ENCODE data around the gene ARL15. TPM values are rescaled to one million over a fixed set of nuclear protein-coding genes. Genes with fewer than 3 reads are reported as not detected.

The ARL15 gene
- total RNA-seq, 1 experiment from 2014 or later = 13.0 TPM

GRCh38 chr5:54305737-54306136 is 4.6 kb downstream of the ARL15 start:
- no peak for DNase-seq
- Histone ChIP-seq H4K20me1 (ENCODE audit: control insufficient read depth, insufficient read depth, insufficient read length) (no peaks in the 10 kb centered on the region), H3K56ac (ENCODE audit: insufficient read length, low read depth, low read length) (no peak overlapping the region), H3K4ac (ENCODE audit: low read depth, low read length) (no peak overlapping the region), H2AK5ac (ENCODE audit: insufficient read length, low read length) (no peak overlapping the region), H3T11ph (ENCODE audit: low read length) (no peak overlapping the region), H3K4me2 (ENCODE audit: insufficient read depth, insufficient read length, low read length) (no peak overlapping the region), H4K91ac (ENCODE audit: insufficient read length, low read depth, low read length) (no peak overlapping the region), H2BK15ac (ENCODE audit: low read depth, low read length) (no peak overlapping the region), H4K5ac (ENCODE audit: insufficient read length, low read depth, low read length) (no peak overlapping the region), H3K79me2 (ENCODE audit: insufficient read depth, low read length) (peaks cover 3% of the 10 kb centered on the region; the same call in 1 of the 2 replicates), H3K9ac (ENCODE audit: extremely low read depth, insufficient read length, low read length) (no peak overlapping the region), H3K79me1 (ENCODE audit: insufficient read depth, low read depth, low read length, poor library complexity, severe bottlenecking) (no peaks in the 10 kb centered on the region), H3K9me3 (ENCODE audit: control insufficient read depth, low read depth, low read length) (no peaks in the 10 kb centered on the region), H3K27ac (ENCODE audit: insufficient read length, low read depth, low read length) (no peak overlapping the region), H4K8ac (replicated peaks; ENCODE audit: insufficient read length, low read depth, low read length) (no peak overlapping the region), H3K23me2 (ENCODE audit: insufficient read length, low read depth, low read length, poor library complexity, severe bottlenecking) (peaks cover 8% of the 10 kb centered on the region), H3K18ac (ENCODE audit: insufficient read length, low read depth, low read length) (no peak overlapping the region), H2BK12ac (ENCODE audit: insufficient read length, low read depth, low read length) (no peak overlapping the region), H2AFZ (ENCODE audit: low read length) (no peak overlapping the region), H3K4me1 (ENCODE audit: insufficient read depth, low read length) (no peaks in the 10 kb centered on the region), H2BK20ac (ENCODE audit: low read depth, low read length, poor library complexity, severe bottlenecking) (no peak overlapping the region), H2BK5ac (ENCODE audit: insufficient read length, low read length) (no peak overlapping the region), H3K27me3 (ENCODE audit: insufficient read depth, low read length) (no peaks in the 10 kb centered on the region), H3K23ac (ENCODE audit: insufficient read length, low read depth, low read length) (no peak overlapping the region), H3K14ac (ENCODE audit: insufficient read depth, low read length) (no peak overlapping the region), H2BK120ac (ENCODE audit: low read depth, low read length, poor library complexity, severe bottlenecking) (no peak overlapping the region)
- Mint-ChIP-seq H3K9me3 (no peaks in the 10 kb centered on the region; a peak in 2 of 5 replicates), H3K36me3 (ENCODE audit: insufficient read depth in 1 of 3, low read depth in 3 of 3) (no peaks in the 10 kb centered on the region), H3K4me1 (peaks cover 43 to 48% of the 10 kb centered on the region in 2 experiments), H3K27ac (no peak overlapping the region), H3K4me3 (no peak overlapping the region), H3K27me3 (ENCODE audit: low read depth) (peaks cover 3% of the 10 kb centered on the region)
- no CpG with 5 or more reads among the region's 4 CpGs for WGBS (ENCODE audit: extremely low coverage, insufficient read length, low lambda C conversion rate)
- TF ChIP-seq CTCF (conservative IDR thresholded peaks at IDR 0.05) = no peak
